Stimulated activated CD8-positive, alpha-beta memory T cell treated with anti-CD3 and anti-CD28 coated beads, Interleukin-15, amount 100 ng/mL, for 24 hours (primary cell): ENCODE data around the gene ZNF140.

Source experiments
- DNase-seq: peaks from one replicate; pipeline ENCODE4 v3.0.0-alpha.2; 2020; ENCODE audit warnings: low read depth

The ZNF140 gene

DNA sequence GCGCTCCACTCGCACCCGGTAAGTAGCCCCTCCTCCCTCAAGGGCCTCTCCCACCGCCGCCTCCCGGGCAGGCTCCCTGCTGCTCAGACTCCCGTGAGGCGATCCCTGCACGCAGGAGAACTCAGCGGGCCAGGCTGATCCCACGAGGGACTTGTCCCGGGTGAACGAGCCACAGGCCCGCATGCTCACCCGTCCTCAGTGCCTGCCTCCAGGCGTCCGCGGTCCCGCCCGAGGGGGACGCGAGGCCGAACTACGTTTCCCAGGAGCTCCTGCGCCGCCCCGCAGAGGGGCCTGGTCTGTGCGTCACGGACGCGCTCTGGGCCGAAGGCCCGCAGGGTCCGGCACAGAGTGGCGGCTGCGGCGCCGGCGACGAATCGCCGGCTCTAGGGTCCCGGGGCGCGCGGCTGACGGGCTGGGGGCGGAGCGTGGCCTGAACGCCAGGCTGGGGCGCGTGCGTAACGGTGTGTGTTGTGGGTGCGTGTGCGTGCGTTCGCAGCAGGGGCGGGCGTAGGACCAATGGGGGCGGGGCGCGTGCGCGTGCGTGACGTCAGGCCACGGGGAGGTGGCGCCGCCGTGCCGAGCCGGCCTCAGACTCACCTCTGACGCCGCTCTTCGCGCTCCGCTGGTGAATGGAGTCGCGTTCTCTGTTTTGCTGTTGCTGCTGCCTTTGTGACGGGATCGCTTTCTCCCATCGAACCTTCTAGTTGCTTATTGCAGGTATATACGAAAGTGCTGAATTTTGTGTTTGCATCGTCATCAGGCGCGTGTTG lies 49.5 kb downstream of the ZNF140 start, which contains the start of the genes ZNF10 and ZNF891:
TSS of gene ZNF10 (plus strand) at position 590 of the 770 bp plus-strand sequence. CDS start 13,866 bp downstream, outside the sequence.
TSS of gene ZNF891 (minus strand) at position 237 of the 770 bp plus-strand sequence. CDS start 8,356 bp downstream, outside the sequence.
- peak; percentile 92 for DNase-seq

DNA sequence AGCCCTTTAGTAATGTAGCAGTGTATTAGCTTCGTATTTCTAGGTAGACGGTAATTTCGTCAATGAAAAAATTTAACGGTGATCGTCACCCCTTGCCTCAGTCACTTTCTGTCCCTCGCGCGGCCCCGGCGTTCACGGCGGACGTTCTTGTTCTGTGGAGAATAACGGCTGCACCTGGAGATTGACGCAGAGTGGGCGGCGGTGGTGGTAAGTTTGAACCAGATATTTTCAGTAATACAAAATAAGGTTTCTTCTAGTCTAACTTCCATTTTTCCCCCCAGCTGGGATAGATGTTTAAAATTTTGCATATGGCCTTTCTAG lies 50.0 kb downstream of the ZNF140 start:
- DNase-seq, result no peak

DNA sequence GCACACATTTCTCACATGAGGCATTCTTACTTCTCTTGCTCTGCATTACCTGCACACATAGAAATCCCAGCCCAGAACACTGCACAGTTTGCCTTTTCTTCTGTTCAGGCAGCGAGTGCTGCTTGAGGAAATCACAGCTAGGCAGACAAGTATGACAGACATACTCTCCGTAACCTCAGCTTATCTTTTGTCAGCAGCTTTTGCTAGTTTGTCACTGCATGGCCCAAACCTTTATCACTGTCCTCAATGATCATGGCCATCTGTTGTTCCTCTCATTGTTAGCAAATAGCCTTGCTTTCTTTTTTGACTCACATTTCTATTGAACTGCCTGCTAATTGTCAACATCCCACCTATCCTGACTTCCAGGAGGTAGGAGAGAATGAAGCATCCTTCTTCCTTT lies 55.0 kb downstream of the ZNF140 start:
- DNase-seq, result no peak

DNA sequence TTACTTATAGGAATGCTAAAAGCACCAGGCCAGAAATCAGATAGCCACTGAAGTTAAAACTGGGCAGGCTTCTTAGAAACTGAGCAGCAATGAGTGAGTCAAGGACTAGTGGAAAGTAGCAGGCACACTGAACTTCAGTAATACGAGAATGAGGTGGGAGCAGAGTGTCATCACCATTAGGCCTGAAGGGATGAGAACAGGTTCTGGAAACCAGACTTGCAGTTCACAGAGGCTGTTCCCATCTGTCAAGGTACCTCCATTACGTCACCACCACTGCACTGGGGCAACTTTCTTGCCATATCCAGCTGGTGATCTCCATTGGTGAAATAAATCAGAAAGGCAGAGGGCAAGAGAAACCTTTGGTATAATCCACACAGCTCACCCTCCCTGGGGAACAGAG lies 65.3 kb downstream of the ZNF140 start:
- DNase-seq, result no peak

DNA sequence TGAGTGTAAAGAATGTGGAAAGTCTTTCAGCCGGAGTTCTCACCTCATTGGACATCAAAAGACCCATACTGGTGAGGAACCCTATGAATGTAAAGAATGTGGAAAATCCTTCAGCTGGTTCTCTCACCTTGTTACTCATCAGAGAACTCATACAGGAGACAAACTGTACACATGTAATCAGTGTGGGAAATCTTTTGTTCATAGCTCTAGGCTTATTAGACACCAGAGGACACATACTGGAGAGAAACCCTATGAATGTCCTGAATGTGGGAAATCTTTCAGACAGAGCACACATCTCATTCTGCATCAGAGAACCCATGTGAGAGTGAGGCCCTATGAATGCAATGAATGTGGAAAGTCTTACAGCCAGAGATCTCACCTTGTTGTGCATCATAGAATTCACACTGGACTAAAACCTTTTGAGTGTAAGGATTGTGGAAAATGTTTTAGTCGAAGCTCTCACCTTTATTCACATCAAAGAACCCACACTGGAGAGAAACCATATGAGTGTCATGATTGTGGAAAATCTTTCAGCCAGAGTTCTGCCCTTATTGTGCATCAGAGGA lies 75.5 kb downstream of the ZNF140 start:
- DNase-seq, result no peak
